Measurements from ENCODE around the gene UGT1A1.

Gene UGT1A1

DNA sequence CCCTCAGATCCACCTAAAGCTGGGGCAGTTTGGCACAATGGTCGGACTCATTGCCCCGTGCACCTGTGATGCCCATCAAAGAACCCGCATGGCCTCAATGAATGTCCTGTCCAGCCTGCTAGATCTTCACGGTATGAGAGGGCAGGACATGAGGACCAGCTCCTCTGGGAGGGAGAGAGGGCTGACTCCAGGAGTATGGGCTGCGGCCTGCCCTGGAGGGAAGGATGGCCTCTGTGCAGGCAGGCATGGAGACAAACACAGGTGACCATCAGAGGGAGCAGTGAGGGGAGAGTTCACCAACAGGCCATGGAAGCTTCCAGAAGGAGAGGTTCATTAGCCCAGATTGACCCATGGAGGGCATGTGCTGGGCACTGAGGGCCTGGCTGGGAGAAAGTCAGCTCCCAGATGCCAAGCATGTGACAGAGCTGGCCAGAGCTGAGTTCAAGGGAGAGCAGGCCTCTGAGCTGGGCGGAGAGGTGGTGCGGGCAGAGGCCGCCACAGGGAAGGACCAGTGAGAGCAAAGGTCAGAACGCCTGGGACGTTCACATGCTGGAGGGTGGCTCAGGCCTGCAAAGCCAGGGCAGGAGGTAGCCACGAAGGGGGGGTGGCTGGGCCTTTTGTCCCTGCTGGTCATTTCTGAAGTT lies 58.0 kb downstream of the UGT1A1 start:
- DNase-seq (ENCODE audit: low read depth) = no peak

GRCh38 chr2:233818639-233819621 lies 58.9 kb downstream of the UGT1A1 start:
- no peak for DNase-seq (ENCODE audit: low read depth)

DNA sequence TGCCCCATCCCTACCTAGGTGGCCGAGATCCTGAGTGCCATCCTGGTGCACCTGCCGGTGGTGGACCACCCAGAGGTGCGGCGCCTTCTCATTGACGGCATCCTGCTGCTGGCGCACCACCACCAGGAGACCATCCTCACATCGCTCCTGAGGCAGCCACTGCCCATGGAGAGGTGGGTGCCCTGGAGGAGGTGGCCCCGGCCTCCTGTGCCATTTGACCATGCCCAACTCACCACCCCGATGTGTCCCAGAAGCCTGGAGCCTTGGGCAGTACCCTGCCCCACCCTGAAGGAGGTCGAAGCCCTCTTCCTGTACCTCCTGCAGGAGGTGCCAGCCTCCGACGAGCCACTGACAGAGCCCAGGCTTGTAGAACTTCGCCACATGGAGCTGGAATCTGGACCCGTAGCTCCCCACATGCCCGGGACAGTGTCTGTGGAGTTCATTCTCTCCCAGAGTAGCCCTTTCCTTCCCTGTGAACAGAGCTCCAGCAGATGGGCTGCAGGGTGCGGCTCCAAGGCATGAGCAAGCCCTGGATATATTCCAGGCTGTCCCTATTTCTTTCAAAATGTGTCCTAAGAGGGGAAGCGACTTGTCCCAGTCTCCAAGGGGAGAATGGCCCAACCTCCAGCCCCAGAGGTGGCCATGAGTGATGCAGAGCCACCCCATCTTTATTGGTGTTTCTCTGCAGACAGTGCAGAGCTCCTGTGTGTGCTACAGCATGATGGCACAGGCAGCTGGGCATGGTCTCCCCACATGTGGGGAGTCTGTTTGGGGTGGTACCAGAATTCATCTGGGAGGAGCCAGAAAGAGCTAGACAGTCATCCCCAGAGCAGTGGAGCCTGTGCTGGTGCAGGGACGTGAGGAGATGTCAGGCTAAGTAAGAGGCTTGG lies 60.1 kb downstream of the UGT1A1 start:
- DNase-seq (ENCODE audit: low read depth) = no peak

DNA sequence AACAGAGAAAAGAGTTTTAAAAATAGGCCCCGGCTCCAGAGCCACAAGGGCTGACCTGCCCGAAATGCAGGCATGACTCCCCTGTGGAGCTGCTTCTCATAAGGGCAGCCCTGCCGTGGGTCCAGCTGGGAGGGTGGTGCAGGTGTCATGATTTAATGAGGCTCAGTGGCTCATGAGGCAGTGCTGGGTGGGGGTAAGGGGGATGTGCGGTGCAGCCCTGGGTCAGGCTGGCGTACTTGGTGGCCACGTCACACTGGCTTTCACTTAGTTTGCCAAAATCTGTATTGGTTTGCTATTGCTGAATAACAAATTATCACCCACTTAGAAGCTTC lies 60.7 kb downstream of the UGT1A1 start:
- DNase-seq (ENCODE audit: low read depth) = no peak

- no peak for DNase-seq (ENCODE audit: low read depth)
These were observed 61.1 kb downstream of the UGT1A1 start for GRCh38 chr2:233821196-233821595.

GRCh38 chr2:233821709-233822100 lies 61.6 kb downstream of the UGT1A1 start:
- DNase-seq (ENCODE audit: low read depth) = no peak

DNA sequence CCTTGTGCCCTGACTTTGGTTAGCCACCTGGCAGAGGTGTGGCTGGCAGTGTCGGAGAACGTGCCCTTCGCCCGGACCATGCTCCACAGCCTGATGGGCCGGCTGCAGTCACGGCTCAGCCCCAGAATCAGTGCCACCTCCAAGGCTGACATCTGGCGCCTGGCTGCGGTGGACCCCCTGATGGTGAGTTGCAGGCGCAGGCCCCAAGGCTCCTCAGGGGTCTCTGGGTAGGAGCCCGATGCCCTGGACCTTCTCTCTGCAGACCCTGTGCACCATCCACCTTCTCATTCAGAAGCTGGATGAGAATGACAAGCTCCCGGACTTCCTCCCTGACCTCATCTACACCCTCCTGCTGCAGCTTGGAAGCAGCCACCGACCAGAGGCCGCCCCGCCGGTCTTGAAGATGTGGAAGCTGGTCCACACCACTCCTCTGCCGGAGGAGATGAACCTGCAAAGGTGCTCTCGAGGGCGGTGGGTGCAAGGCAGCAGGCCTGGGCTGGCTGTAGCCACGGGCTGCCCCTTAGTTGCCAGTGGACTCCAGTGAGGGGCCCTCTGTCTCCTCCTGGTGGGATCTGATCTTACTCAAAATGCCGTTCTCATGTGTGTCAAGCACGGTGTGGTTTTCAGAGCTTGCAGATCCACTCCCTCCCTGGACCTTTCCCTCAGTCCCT lies 62.2 kb downstream of the UGT1A1 start:
- DNase-seq (ENCODE audit: low read depth) = no peak

All from CMK (cell line).